ENCODE measurements around the gene CYB5R2. TPM values are rescaled to one million over a fixed set of nuclear protein-coding genes. Genes with fewer than 3 reads are reported as not detected.

Gene CYB5R2
- total RNA-seq, 2 donors from 2014 or later: 4.4 to 5.2 TPM

DNA sequence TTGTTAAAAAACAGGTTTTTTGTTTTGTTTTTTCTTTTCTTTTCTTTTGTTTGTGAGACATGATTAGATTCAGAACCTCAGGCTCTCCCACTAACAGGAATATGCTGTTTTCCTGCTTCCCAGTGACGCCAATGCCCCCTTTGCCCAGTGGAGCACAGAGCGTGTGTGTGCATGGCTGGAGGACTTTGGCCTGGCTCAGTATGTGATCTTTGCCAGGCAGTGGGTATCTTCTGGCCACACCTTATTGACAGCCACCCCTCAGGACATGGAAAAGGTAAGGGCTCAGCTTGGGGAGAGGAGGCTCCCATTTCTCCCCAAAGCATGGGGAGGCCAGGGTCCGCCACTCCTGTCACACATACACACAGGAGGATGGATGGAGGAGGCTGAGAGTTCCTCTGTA, 25.0 kb downstream of the CYB5R2 start:
- no peak for DNase-seq
- peak; percentile 88 for ATAC-seq
- intact Hi-C loops (cut with DNase I, micrococcal nuclease): no loop called here

DNA sequence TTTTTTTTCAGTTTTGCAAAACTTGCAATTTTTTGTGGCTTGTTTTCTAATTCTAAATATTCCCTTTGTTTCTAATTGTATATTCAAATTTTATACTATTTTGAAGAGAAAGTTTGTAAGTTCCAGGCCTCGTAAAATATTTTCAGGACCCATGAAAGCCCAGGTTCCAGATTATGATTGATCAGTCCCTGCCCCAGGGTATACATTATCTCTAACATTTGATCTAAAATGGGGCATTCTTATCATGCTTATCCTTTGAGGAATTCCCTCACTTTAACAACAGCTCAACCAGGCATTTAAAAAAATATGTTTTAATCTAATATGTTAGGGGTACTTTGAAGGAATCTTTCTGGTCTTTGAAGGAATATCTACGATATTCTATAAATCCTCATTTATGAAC, 26.4 kb downstream of the CYB5R2 start:
- no peak for DNase-seq
- intact Hi-C loops (cut with DNase I, micrococcal nuclease): no loop called here
- no peak for ATAC-seq

DNA sequence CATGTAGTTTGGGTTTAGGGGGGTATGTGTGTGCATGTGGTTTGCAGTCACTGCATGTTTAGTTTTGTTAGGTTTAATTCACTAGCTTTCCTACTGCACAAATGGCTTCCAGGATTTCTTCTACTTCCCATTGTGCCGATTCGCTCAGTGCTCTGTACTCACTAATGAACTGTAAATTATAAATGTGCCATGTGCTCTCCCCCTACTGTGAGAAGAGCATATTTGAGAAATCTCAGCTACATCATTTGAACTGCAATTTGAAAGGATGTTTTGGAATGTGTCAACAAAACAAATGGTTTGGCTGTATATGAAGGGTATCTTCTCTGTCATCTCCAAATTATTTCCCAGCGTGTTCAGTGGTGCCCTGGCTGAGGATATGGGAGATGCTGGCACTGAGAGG, 28.1 kb downstream of the CYB5R2 start:
- no peak for ATAC-seq
- intact Hi-C loops (cut with DNase I, micrococcal nuclease): no loop called here

DNA sequence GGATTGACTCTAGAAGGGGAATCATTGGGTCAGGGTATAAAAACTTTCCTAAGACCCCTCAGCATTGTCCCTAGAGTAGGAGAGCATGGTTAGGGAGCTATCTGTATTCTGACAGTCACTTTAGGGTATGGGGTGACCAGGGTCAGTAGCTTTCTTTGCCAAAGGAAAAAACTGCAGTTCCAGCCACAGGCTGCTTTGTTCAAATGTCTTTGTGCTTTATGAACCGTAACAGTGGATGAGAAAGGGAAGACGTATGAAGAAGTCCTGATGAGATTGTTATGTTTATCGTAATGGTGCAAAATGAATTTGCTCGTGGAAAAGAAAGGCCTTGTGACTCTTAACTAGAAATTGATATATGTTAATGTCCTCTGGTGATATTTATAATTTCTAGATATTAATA, 30.0 kb downstream of the CYB5R2 start:
- DNase-seq (no peak), ATAC-seq (no peak)
- intact Hi-C loops (cut with DNase I, micrococcal nuclease): no loop called here

More for the DNA sequence above, 28.1 kb downstream of the CYB5R2 start:
- DNase-seq: no peak

- DNase-seq (no peak), ATAC-seq (no peak)
- intact Hi-C loops (cut with DNase I, micrococcal nuclease): no loop called here
Measured at GRCh38 chr11:7642747-7643146, 30.6 kb downstream of the CYB5R2 start.

- intact Hi-C loops (cut with DNase I, micrococcal nuclease): no loop called here
- peak; percentile 42 for ATAC-seq
- DNase-seq: no peak
Measured at GRCh38 chr11:7640816-7641215, 32.5 kb downstream of the CYB5R2 start.

GRCh38 chr11:7639643-7640025, 33.7 kb downstream of the CYB5R2 start:
- ATAC-seq: peak; percentile 95
- peak; percentile 81 to 89 for DNase-seq
- intact Hi-C loops (cut with DNase I, micrococcal nuclease): no loop called here

DNA sequence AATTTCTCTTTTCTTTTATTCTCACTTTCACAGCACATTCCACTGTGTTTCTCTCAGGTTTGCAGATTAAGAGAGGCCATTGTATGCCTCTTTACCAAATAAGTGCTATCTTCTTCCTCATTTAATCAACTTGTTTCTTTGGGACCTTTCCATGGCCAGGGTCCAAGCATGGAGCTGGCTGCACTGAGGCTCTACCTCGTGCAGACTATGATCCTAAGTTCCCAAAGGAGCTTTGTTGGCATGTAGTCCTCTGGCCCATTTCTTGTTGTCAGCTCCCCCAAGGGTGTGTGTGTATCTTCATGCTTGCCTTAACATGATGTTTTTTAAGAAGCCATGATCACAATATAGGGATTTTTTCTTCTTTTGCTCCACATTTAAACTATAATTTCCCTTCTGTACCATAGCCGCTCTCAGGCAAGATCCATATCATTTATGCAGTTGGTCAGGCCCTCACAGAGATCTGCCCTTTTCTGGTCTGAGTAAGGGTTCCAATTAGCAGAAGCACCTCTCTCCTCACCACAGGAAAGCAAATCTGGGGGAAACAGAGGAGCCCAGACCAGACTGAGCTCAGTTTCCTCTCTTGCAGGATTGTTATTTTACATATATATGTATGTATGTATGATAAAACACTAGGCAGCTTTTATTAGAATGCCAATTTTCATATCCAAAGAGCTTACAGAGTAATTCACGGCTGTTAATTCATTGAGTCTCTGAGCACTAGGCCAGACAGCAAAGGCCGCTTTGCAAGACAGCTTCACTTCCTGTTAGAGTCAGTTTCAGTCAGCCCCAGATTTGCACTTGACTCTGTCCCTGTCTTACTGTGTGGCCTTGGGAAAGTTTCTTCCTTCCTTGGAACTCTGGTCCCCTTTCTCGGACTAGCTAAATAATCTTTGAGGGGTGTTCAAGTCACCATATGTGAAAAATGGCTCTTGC, 34.3 kb downstream of the CYB5R2 start:
- intact Hi-C loops (cut with DNase I, micrococcal nuclease): no loop called here
- ATAC-seq (peak; percentile 69), DNase-seq (no peak)

DNA sequence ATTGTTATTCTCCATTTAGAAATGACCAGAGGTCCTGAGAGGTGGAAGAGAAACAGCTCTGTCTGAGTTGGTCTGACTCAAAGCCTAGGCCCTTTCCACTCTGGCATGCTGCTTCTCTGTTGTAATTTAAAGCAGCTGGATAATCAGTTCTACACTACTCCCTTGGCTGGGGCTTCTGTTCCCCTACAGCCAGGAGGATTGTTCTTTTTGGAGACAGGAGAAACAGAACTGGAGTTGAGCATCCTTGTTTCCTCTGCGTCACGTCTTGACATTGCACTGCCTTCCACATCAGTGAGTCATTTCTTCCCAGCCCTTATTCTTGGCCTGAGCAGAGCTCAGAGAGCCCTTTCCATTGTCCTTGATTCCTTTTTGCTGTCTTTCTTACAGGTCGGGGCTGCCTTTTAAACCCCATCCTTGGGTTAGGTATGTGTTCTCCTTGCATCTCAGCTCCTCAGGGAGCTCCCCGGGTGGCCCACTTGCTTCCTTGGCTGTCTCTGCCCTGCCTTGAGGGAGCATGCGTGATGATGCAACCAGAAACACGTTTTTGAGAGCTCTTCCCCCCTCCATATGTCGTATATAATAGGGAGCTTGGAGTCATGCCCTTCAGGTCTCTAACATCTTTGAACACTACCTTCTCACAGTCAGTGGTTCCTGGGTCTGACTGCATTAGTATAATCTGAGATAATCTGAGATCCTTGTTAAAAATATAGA, 35.7 kb downstream of the CYB5R2 start:
- DNase-seq (no peak), ATAC-seq (no peak)
- intact Hi-C loops (cut with DNase I, micrococcal nuclease): no loop called here

DNA sequence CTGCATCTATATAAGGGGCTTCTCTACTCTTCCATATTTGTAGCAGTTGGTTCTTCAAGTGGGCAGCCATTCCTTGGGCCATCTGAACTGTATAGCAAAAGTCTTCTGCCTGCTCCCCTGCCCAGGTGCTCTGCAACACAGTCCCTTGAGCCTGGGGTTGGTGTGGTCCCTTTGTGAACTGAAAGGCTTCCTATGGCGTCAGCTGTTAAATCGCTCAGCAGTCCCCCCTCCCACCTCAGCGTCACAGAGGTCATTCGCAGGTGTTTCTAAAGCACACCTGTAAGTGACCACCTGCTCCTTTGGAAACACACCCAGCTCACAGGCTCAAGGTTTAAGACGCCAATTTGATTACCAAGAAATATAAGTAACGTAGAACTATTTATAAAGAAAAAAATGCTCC, 37.0 kb downstream of the CYB5R2 start:
- DNase-seq (no peak), ATAC-seq (no peak)
- intact Hi-C loops (cut with DNase I, micrococcal nuclease): no loop called here

- DNase-seq (no peak), ATAC-seq (no peak)
- intact Hi-C loops (cut with DNase I, micrococcal nuclease): no loop called here
Measured at GRCh38 chr11:7635708-7636107, 37.6 kb downstream of the CYB5R2 start.

DNA sequence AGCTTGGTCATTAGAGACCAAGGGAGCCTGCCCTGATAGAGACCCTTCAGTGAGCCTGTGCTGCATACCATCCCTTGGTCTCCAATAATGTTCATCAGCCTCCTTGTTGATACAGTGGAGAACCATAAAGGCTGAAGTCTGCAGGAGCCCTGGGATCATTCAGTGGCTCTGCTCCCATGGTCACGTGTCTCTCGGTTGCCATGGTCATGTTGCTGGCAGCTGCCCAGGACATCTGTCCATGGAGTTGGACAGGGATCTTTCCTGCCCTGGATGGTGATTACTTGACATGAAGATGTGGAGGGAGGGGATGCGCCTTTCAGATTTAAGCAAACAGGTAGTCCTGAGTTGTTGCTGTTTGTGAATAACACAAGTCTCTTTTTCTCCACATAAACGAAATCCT, 38.2 kb downstream of the CYB5R2 start:
- intact Hi-C loops (cut with DNase I, micrococcal nuclease): no loop called here
- ATAC-seq (no peak), DNase-seq (peak in 1 of 2 donors; percentile 32)

GRCh38 chr11:7632211-7632610, 41.1 kb downstream of the CYB5R2 start:
- intact Hi-C loops (cut with DNase I, micrococcal nuclease): no loop called here
- DNase-seq (no peak), ATAC-seq (no peak)

GRCh38 chr11:7630002-7630401, 43.3 kb downstream of the CYB5R2 start:
- DNase-seq (no peak), ATAC-seq (no peak)
- intact Hi-C loops (cut with DNase I, micrococcal nuclease): no loop called here

DNA sequence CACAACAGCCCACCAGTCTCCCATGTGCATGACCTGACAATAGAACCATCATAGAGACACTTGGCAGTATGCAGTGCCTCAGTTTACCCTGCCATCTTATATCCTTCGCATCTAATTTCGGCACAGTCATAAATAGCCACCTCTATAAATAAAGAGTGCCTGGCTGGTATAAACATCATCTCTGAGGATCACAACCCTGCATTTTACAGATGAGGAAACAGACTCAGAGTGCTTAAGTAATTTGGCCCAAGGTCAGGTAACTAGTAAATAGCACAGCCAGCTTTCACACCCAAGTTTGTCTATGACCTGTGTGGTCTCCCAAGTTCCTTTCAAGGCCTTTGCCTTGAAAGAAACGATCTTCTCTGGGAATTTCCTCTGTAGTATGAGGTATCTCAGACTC, 44.6 kb downstream of the CYB5R2 start:
- DNase-seq (no peak), ATAC-seq (peak; percentile 36)
- intact Hi-C loops (cut with DNase I, micrococcal nuclease): no loop called here

DNA sequence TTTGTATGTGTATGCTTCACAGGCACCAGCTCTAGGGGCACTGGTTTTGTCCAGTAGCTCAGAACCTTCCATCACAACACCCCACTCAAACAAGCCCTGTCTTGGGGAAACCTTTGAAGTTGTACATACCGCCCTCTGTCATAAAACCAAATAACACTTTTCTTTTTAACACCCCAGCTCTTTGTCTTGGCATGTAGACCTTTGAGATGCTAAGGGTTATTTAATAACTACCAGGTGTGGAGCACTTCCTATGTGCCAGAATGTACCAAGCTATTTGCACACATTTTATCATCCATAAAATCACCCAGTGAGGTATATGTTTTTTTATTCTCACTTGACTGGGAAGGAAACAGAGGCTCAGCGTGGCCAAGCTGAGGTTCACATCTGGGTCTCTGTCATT, 50.6 kb downstream of the CYB5R2 start:
- intact Hi-C loops (cut with DNase I, micrococcal nuclease): no loop called here
- DNase-seq: no peak
- peak; percentile 94 for ATAC-seq

DNA sequence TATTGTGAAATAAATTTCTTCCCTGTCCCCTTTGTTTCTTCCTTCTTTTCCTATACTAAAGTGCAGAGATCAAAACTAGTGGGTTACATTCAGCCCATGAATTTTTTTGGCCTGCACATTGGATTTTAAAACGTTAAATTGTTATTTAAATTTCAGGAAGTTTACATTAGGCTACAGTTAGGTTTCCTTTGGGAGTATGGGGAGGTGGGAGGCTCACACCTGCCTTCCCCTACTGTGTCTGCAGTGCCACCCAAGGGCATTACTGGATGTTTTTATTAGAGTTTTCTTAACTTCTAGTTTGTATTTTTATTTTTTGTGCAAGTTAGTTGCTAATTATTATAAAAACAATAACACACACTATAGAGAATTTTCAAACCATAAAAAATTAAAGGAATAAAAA, 51.7 kb downstream of the CYB5R2 start:
- no peak for ATAC-seq
- intact Hi-C loops (cut with DNase I, micrococcal nuclease): no loop called here
- no peak for DNase-seq

DNA sequence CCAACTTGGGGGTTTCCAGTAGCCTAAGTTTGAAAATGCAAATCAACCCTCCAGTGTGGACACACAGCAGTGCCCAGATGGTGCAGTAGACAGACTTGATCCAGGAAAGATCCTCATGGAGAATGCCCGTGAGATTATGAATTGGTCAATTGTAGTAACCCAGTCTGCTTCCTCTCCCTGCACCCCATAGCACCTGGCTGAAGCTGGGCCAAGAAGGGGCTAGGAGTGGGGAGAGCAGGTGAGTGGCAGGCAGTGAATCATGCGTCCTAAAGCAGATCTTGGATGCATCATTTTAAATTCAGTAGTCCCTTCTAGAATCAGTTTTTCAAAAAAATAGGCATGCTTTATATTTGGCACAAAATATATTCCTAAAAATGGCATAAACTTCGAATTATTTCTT, 52.2 kb downstream of the CYB5R2 start:
- intact Hi-C loops (cut with DNase I, micrococcal nuclease): no loop called here
- ATAC-seq: no peak
- DNase-seq: no peak

DNA sequence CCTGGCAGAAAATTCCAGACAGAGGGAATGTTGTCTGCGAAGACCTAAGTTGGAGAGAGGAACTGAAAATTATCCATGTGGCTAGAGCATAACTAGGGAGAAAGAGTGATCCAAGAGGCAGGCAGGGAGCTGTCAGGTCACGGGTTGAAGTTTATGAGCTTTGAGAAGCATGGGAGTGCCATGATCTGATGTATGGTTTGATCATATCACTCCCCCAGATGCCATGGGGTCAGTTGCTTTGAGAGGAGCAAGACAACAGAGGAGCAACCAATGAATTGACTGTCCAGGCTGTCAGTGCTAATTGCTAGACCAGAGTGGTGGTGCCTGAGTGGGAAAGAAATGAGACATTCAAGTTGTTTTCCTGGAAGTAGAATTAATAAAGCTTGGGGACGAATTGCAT, 54.0 kb downstream of the CYB5R2 start:
- intact Hi-C loops (cut with DNase I, micrococcal nuclease): no loop called here
- no peak for DNase-seq
- ATAC-seq: no peak

- ATAC-seq (no peak), DNase-seq (no peak)
- intact Hi-C loops (cut with DNase I, micrococcal nuclease): no loop called here
Measured at GRCh38 chr11:7617032-7617431, 56.3 kb downstream of the CYB5R2 start.
